PC-3 (cell line): Measurements from ENCODE around the gene ASB7. TPM values are rescaled to one million over a fixed set of nuclear protein-coding genes. Genes with fewer than 3 reads are reported as not detected.

Source experiments
- ATAC-seq: fragments of 200-7000 bp; cut with Tn5 transposase; 2 replicates; pipeline ENCODE4 v1.9.1; 2020; ENCODE audit warnings: mild to moderate bottlenecking, moderate library complexity
- BruUV-seq: library from RNA; stranded (reverse); fragments of 400-500 nt; replicated peaks from 2 replicates; lab custom pipeline; 2021; lab: Mats Ljungman, UMichigan
- CTCF ChIA-PET: fragments of 300-600 bp; sonication (Branson Sonifier 250); formaldehyde crosslinking; loops from one replicate; lab custom pipeline; 2022; ENCODE audit warnings: antibody characterized with exemption; lab: Charles Lee
- POLR2A ChIA-PET: fragments of 300-600 bp; sonication (Branson Sonifier 250); formaldehyde crosslinking; loops from one replicate; lab custom pipeline; 2022; ENCODE audit warnings: antibody characterized with exemption; ENCODE audit not compliant: unreplicated experiment; lab: Charles Lee
- DNase-seq: peaks from one replicate; pipeline ENCODE4 v3.0.0-alpha.2; 2015
- H2AFZ ChIP-seq: fragments of 300-600 bp; sonication (generic); 2 replicates; pipeline ENCODE4 v1.6.0; 2016; ENCODE audit warnings: antibody characterized with exemption, low read length
- H3F3A ChIP-seq: fragments of 300-600 bp; sonication (generic); one replicate; pipeline ENCODE4 v1.6.0; 2017; ENCODE audit warnings: antibody characterized with exemption, low read length, control low read depth, mild to moderate bottlenecking; ENCODE audit not compliant: unreplicated experiment
- H3K27ac ChIP-seq: fragments of 300-600 bp; sonication (generic); 2 replicates; pipeline ENCODE4 v1.5.1; 2016; ENCODE audit warnings: mild to moderate bottlenecking, low read length
- H3K27me3 ChIP-seq: fragments of 300-600 bp; sonication (generic); 2 replicates; pipeline ENCODE4 v1.6.1; 2016; ENCODE audit warnings: low read length, mixed read lengths
- H3K36me3 ChIP-seq: fragments of 300-600 bp; sonication (generic); 2 replicates; pipeline ENCODE4 v1.6.1; 2016; ENCODE audit warnings: low read depth, mixed run types, low read length, mixed read lengths
- H3K4me1 ChIP-seq: fragments of 300-600 bp; sonication (generic); 2 replicates; pipeline ENCODE4 v1.5.1; 2016; ENCODE audit warnings: low read length; ENCODE audit not compliant: insufficient read depth
- H3K4me2 ChIP-seq: fragments of 300-600 bp; sonication (generic); 2 replicates; pipeline ENCODE4 v1.6.0; 2016; ENCODE audit warnings: low read length
- H3K4me3 ChIP-seq: fragments of 300-600 bp; sonication (generic); 2 replicates; pipeline ENCODE4 v1.5.1; 2016; ENCODE audit warnings: mild to moderate bottlenecking, low read length, mixed read lengths
- H3K79me2 ChIP-seq: fragments of 300-600 bp; sonication (generic); 2 replicates; pipeline ENCODE4 v1.6.1; 2017; ENCODE audit warnings: low read length, mixed read lengths
- H3K9ac ChIP-seq: fragments of 300-600 bp; sonication (generic); 2 replicates; pipeline ENCODE4 v1.6.0; 2016; ENCODE audit warnings: mild to moderate bottlenecking, low read length
- H3K9me2 ChIP-seq: fragments of 300-600 bp; sonication (generic); replicated peaks from 2 replicates; pipeline ENCODE4 v1.6.1; 2016; ENCODE audit warnings: mixed run types, low read length, mixed read lengths
- H3K9me3 ChIP-seq: fragments of 300-600 bp; sonication (generic); 2 replicates; pipeline ENCODE4 v1.6.1; 2016; ENCODE audit warnings: low read length, mixed read lengths
- H4K20me1 ChIP-seq: fragments of 300-600 bp; sonication (generic); 2 replicates; pipeline ENCODE4 v1.6.1; 2016; ENCODE audit warnings: low read length, mixed read lengths
- CTCF ChIP-seq: fragments of 300-600 bp; sonication (generic); conservative IDR thresholded peaks from 2 replicates; pipeline ENCODE4 v1.5.1; 2017; ENCODE audit warnings: antibody characterized with exemption, low read depth, mild to moderate bottlenecking, low read length
- EZH2 ChIP-seq: fragments of 300-600 bp; sonication (generic); IDR thresholded peaks from one replicate; pipeline ENCODE4 v1.6.1; 2017; ENCODE audit warnings: antibody characterized with exemption, mild to moderate bottlenecking, low read length; ENCODE audit not compliant: unreplicated experiment
- EZH2phosphoT487 ChIP-seq: fragments of 300-600 bp; sonication (generic); IDR thresholded peaks from 2 replicates; pipeline ENCODE4 v1.6.1; 2018; ENCODE audit warnings: mild to moderate bottlenecking, antibody characterized with exemption, low read length, borderline replicate concordance
- intact Hi-C: fragments of 100-400 bp; cut with micrococcal nuclease; formaldehyde crosslinking; loops from 2 replicates; pipeline ENCODE4 v1.9.0; 2023
- total RNA-seq: library from RNA; depleted of rRNA; stranded (reverse); fragments of >200 nt; gene quantifications from 2 replicates; pipeline ENCODE4 v1.2.3, GENCODE V29; 2014

ASB7 gene
- total RNA-seq, 1 experiment from 2014 or later, result 7.8 TPM

- H3K9ac ChIP-seq, result no peak overlapping the region
- no peaks in the 10 kb centered on the region for H3K27me3 ChIP-seq
- ATAC-seq, result no peak
- H3K9me3 ChIP-seq, result no peaks in the 10 kb centered on the region
- H3K4me1 ChIP-seq, result no peaks in the 10 kb centered on the region
- peak; percentile 21 for DNase-seq
- H3K4me2 ChIP-seq, result no peak overlapping the region
- H3K4me3 ChIP-seq, result no peak overlapping the region
- H3K79me2 ChIP-seq, result no peaks in the 10 kb centered on the region
- no peaks in the 10 kb centered on the region for H3K9me2 ChIP-seq
- BruUV-seq, result no TSS peak
- no peak overlapping the region for H2AFZ ChIP-seq
- POLR2A ChIA-PET, result no interaction called here
- no peaks in the 10 kb centered on the region for H3F3A ChIP-seq
- CTCF ChIA-PET, result no interaction called here
- no peaks in the 10 kb centered on the region for H4K20me1 ChIP-seq
- intact Hi-C loops, result no loop called here
- no peak overlapping the region for H3K27ac ChIP-seq
- TF ChIP-seq EZH2phosphoT487, result no peak
- H3K36me3 ChIP-seq, result no peaks in the 10 kb centered on the region; the same call in 1 of the 2 replicates
Observed at GRCh38 chr15:100565591-100565990, 36.8 kb upstream of the ASB7 start.

- Histone ChIP-seq H3K4me2 (no peak overlapping the region), H3K9ac (no peak overlapping the region), H3K27me3 (no peaks in the 10 kb centered on the region), H3K27ac (no peak overlapping the region), H2AFZ (no peak overlapping the region), H3K4me1 (no peaks in the 10 kb centered on the region), H3K9me2 (no peaks in the 10 kb centered on the region), H3K9me3 (no peaks in the 10 kb centered on the region), H3K36me3 (peaks cover 10% of the 10 kb centered on the region), H3K4me3 (no peak overlapping the region), H3F3A (no peaks in the 10 kb centered on the region), H3K79me2 (no peaks in the 10 kb centered on the region), H4K20me1 (no peaks in the 10 kb centered on the region)
- CTCF ChIA-PET, result no interaction called here
- intact Hi-C loops, result no loop called here
- ATAC-seq (no peak), DNase-seq (no peak)
- BruUV-seq, result no TSS peak
- TF ChIP-seq EZH2 (no peak), EZH2phosphoT487 (no peak), CTCF (no peak)
- POLR2A ChIA-PET, result no interaction called here
Observed at GRCh38 chr15:100566850-100567628, 35.4 kb upstream of the ASB7 start.

- Histone ChIP-seq H3K9me2 (no peaks in the 10 kb centered on the region), H3K9me3 (no peaks in the 10 kb centered on the region), H4K20me1 (no peaks in the 10 kb centered on the region), H3K79me2 (no peaks in the 10 kb centered on the region), H3K9ac (no peak overlapping the region), H3K4me1 (no peaks in the 10 kb centered on the region), H3K36me3 (peaks cover 17% of the 10 kb centered on the region), H3K27me3 (no peaks in the 10 kb centered on the region), H2AFZ (no peak overlapping the region), H3K27ac (no peak overlapping the region), H3K4me2 (no peak overlapping the region), H3F3A (no peaks in the 10 kb centered on the region), H3K4me3 (no peak overlapping the region)
- ChIA-PET POLR2A (no interaction called here), CTCF (no interaction called here)
- BruUV-seq, result no TSS peak
- intact Hi-C loops, result no loop called here
- ATAC-seq, result no peak
- TF ChIP-seq EZH2phosphoT487 (no peak), CTCF (no peak), EZH2 (no peak)
- DNase-seq, result no peak
Observed at GRCh38 chr15:100569391-100569790, 33.0 kb upstream of the ASB7 start.
